HG03280 (cell line): ENCODE data around the gene VASH1.
"Not testable (repeated sequence)": the region's sequence is repeated elsewhere in the genome, so short reads cannot be mapped to it uniquely, and the experiment has no call there.

ENCODE experiments used
- ATAC-seq: cut with Tn5 transposase; IDR thresholded peaks from one replicate; pipeline ENCODE4 v1.9.1; 2021; ENCODE audit warnings: mild to moderate bottlenecking, moderate library complexity; ENCODE audit not compliant: unreplicated experiment

The VASH1 gene

DNA sequence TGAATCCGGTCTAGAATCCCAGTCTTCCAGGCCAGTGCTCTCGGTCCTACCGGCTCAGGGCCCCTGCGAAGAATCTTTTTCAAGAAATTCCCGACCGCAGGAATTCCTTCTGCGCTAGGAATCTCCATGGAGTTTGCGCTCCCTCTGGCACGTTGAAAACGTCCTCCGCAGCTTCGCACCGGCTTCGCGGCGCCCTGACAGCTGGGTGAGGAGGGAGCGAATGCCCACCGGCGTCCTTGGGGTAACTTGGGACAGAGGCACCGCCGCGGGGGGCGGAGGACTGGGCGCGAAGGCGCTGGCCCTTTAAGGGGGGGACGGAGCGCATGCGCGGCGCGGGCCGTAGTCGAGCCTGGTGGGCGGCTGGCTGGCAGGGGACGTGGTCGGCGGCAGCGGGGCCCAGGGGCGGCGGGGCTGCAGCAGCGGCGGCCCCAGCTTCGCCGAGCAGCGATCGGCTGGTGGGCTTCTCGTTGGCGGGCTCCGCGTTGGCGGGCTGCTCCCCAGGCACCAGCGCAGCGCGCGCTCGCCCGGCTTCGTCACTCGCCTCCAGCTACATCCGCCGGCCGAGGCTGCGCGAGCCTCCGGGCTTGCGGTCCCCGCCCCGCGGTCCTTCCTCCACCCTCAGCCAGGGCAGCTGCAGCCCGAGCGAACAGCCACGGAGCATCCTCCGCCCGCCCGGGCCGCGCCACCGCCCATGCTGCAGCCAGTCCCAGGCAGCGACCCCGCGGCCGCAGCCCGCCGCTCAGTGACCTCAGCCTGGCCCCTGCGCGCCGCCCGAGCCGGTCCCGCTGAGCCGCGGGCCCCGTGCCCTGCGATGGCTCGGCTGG is at the start of gene VASH1:
VASH1 (plus strand) TSS at position 333 of the 824 bp plus-strand sequence. CDS start 1,354 bp downstream, outside the sequence.
- peak; percentile 83 for ATAC-seq

DNA sequence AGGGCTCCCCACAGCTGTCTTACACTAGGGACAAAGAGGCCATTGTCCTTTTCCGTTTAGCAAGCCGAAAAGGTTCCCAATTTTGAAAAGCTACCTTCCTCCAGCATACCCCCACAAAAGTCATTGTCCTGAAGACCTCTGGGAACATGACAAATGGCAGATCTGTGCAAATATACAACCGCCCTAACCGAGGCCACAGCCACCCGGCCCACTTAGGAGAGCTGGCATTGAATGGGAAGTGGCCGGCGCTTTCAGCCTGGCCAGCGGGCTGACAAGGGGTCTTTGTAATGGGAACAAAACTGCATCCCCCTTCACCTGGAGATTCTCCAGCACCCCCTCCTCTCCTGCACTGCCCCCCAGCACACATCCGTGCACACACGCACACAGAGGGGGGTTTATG is 48.1 kb upstream of the VASH1 start:
- no peak for ATAC-seq

DNA sequence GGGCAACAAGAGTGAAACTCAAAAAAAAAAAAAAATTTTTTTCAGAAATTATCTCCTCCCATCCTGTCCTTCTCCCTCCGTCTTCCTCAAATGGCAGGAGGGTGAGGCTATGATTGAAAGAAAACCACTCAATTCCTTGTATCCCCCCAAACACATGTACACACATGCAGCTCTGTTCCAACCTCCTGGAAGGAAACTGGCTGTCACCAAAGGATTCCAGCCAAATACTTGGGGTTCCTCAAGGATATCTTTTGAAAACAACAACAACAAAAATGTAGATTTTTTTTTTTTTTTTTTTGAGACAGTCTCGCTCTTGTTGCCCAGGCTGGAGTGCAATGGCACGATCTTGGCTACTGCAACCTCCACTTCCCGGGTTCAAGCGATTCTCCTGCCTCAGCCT is 46.8 kb upstream of the VASH1 start:
- no peak for ATAC-seq

DNA sequence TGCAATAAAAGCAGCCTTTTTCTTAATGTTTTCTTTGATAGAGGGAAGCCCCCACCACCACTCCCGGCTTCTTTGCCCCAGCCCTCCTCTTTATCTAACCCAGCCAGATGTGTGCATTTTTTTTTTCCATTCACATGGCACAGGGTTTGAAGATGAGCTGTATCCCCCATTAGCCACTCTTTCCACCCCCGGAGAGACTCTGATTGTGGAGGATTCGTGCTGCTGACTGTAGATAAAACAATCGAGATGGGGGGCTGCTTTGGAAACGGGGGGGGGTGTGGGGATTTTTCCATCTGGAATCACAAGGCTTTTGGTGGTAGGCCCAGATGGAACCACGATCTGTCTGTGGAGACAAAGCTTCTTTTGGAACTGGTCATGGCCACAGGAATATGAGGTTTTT is 46.2 kb upstream of the VASH1 start:
- no peak for ATAC-seq

DNA sequence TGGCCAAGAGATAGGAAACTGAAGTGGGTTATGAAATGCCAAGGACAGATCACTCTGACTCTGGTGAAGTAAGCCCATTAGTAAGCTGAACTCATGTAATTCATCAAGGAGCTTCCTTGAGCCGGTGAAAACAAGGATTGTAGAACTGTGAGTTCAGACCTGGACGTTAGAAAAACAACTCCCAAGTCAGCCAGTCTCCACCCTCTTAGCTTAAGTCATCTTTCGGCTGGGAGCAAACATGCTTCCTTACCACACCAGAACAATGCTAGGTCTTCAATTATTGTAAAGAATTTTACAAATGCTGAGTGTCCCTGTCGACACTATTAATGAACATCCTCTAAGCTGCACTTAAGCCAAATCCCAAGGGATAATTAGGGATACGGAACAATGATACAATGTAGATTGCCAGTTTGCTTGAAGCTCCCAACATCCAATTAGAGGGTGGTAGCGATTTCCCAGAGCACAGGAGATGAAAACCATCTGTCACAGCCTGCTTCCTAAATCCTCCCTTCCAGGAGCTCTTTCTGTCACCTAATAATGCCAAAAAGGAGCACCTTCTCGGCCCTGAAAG is 45.7 kb upstream of the VASH1 start:
- no peak for ATAC-seq

DNA sequence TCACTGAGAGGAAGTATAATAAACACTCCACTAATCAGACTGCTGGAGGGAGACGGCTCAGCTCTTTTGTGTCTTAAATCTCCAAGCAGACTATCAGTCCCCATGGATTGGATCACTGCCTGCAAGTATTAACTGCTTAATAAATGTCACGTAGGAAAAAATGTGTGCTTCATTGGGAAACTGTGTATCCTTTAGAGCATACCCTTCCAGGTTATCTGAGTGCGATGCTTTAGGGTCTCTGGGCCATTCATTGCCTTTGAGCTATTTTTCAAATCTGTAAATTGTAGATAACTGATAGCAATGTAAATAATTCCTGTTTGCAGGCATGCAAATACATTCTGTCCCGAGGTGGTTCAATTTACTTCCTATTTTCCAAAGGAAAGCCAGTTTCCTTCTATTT is 45.0 kb upstream of the VASH1 start:
- no peak for ATAC-seq

DNA sequence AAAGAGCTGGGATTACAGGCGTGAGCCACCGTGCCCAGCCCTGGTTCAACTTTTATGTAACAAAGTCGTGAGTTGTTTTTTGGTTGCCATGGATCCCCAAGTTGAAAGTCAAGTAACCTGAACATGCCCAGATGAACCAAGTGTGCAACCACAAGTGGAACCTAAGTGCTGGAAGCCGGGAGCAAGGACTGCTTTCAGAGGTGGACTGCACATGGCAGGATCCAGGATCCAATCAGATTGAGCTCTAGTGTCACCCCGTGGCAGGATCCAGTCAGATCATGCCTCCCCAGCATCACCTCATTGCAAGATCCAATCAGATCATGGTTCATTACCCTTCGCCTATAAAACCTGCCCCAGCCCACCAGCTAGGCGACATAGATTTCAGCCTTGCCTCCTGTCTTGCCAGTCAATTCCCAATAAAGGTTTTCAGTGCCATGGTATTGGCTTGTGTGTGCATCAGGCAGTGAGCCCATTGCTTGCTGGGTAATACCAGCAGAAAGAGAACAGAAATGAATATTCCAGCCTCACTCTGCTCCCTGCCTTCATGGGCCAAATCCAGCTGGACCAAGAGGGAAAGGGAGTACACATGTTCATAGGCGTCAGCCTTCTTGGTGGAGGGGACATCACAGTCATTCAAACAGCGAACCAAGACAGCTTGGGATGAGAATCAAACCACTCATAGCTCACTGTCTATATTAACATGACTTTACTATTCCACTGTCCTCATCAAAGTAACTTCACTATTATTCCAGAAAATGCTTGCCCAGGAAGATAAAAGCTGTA is 43.6 kb upstream of the VASH1 start:
- ATAC-seq, result no peak

DNA sequence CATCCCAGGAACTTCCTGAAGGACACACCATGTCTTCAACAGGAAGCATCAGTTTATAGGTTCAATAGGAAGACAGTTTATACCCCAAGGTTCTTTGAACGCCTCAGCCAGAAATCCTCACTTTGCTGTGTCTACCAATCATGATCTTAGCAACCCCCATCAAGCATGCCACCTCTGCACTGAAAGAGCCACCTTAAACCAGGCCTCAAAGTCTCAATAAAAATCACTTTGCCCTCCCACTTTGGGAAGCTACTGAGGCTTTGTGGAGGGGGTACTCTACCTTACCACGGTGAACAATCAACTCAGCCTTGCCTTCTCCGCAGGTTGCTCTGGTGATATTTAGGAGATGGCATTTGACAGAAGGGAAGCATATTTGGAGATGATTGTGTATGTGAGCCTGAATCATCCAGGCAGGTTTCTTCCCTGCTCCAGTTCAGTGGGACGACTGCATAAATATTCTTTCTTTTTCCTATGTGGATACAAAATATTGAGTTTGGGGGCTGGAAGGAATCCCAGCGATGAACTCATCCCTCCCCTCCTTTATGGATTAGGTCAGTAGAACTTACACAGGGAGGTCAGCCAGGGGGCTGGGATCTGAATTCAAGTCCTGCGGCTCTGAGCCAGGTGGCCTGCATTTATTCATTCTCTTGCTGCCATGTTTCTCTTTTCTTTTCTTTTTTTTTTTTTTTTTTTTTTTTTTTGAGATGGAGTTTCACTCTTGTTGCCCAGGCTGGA is 42.8 kb upstream of the VASH1 start:
- ATAC-seq, result no peak

DNA sequence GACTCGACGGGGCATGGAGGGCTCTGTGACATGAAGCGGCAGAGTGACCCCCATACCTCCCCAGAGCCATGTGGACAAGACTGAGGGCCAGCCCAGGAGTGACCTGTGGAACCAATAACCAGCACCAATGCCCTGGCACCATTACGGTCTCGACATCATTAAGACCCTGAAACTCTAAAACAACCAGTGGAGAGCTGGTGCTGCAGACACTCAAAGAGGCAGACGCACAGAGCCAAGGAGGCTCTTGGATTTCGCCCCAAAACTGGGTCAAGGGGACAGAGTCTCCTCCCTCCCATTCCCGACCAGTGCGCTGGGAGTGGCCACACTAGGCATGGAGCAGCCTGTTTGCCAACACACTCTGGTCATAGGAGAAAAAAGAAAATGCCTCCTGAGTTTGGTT is 41.6 kb upstream of the VASH1 start:
- no peak for ATAC-seq

DNA sequence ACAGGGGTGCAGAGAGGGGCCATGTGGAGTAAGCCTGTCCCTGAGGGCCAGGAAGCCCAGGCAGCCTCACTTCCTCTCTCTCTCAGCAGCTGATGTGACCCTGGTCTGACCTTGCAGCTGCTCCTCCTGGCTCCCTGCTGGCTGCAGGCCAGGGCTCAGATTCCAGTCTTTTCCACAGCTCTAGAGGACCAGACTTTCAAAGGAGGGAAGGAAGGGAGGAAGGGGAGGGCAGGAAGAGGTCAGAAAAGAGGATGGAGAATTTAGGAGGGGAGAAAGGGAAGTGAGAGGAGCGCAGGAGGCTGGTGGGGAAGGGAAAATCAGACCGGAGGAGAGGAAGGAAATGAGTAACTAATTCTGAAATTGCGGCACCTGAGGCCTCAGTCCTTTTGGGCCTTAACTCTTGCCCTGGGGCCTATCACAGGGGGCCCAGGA is 40.9 kb upstream of the VASH1 start:
- no peak for ATAC-seq

DNA sequence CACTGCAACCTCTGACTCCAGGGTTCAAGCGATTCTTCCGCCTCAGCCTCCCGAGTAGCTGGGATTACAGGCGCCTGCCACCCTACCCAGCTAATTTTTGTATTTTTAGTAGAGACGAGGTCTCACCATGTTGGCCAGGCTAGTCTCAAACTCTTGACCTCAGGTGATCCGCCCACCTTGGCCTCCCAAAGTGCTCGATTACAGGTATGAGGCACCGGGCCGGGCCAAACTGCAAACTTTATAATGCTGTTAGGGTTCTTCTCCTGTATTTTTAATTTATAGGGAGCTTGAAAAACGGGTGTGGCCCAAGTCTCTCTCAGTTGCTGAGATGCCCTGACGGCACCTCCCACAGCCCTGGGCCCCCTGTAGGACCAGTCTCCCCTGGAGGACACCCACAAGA is 39.8 kb upstream of the VASH1 start:
- ATAC-seq, result not testable (repeated sequence)

DNA sequence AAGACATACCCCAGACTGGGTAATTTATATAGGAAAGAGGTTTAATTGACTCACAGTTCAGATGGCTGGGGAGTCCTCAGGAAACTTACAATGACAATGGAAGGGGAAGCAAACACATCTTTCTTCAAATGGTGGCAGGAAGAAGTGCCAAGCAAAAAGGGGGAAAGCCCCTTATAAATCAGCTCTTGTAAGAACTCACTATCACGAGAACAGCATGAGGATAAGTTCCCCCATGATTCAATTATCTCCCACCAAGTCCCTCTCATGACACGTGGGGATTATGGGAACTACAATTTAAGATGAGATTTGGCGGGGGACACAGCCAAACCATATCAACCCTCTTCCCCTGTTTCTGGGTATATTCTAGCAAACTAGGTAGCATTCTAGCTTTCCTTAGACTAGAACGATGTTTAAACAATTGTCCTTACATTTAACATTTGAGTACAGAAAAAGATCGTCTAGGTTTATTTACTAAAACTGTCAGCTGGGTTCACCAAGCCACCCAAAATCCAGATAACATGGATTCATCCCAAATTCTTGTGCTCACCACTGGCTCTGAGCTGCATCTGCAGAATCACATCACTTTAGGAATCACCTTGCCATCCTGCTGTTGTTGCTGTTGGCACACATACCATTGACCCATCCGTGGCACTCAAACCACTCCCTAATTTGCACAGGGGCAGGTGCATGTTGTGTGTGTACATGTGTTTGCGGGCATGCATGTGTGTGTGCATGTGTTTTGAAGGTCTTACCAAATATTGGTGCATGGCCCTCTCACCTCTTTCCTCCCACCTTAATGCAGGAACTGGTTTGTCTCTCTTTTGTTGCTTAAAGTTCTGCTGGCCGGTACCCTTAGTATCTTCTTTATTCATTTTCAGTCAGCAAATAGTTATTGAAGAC is 36.4 kb upstream of the VASH1 start:
- ATAC-seq, result no peak

DNA sequence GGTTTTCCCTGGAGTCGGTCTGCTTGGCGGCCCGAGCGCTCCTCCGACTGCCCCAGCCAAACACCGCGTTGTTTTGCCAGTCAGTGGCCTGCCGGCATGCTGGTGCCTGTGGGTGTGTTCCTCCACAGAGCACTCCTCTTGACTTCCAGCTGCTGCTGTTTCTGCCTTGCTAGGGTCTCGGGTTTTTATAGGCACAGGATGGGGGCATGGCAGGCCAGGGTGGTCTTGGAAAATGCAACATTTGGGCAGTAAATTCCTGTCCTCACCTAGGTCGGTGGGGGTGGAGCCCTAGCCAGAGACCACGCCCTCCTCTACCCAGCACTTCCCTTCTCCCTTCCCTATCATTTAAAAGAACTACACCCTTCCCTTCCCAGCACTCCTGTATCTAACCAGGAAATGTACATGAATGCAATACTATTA is 34.7 kb upstream of the VASH1 start:
- ATAC-seq, result no peak

DNA sequence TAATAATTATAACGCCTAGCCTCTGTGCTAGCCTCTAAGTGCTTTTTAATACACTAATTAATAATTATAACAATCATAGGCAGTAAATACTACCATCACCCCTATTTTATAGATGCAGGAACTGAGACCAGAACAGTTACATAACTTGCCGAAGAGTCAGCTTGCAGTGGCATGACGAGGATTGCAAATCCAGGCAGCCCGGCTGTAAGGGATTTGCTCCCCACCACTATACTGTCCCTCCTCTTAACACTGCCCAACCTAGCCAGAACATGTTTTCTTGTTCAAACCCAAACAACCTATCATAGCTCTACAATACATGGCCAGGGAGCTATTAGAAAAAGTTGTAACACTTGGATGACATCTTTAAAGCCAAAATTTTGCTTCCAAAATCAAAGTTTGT is 33.9 kb upstream of the VASH1 start:
- no peak for ATAC-seq

DNA sequence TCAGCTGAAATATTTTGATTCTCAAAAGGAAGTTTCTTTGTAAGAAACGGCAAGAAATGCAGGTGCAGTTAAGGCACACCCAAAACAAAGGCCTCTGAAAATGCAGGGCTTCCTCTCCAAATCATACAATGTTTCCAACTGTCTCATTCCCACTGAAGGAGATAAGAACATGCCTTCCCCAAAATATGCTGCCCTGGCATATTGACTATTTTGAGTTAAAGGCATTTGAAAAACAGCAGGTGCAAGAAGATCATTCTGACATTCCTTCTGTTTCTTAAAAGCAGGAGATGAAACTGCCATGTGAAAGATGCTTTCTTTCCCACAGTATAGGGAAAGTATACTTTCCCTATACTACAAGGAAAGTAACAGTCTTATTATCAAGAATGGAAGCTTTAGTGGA is 33.4 kb upstream of the VASH1 start:
- no peak for ATAC-seq

DNA sequence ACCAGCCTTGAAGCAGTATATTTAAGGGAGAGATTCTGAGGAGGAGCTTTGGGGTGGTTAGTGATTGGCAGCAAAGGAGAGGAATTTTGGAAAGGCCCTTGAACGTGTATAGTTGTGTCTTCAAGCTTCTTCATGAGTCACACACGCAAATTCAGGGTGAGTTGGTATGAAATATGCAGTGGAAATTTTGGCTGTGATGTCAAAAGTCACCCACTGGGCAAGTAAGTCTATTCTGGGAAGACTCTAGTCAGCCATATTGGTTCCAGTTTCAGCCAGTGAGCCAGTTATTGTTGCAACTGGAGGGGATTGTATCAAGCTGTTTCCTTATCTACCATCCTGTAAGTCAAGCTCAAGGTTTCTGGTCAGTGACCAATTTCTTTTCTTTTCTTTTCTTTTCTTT is 32.0 kb upstream of the VASH1 start:
- no peak for ATAC-seq

DNA sequence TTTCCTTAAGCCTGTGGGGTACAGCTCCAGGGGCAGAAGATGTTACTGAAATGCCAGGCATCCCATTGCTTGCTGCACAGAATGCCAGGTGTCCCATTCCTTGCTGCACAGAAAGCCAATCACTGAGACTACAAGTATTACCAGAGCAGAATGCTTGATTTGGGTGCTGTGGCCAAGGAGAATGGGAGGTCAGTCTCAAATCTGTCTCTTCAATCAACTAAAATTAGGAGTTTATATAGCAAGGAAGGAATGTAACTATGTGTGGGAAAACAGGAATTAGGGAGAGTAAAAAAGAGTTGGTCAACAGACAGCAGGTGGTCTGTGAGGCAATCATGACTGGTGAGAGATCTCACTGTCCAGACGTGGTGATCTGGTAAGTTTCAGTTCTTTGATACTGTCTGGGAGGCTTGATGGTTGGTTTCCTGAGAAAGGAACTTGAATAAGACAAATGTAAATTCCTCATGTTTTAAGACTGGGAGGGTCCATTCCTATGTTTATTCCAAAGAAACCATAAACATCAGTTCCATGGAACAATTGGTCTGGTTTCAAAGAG is 31.2 kb upstream of the VASH1 start:
- no peak for ATAC-seq

DNA sequence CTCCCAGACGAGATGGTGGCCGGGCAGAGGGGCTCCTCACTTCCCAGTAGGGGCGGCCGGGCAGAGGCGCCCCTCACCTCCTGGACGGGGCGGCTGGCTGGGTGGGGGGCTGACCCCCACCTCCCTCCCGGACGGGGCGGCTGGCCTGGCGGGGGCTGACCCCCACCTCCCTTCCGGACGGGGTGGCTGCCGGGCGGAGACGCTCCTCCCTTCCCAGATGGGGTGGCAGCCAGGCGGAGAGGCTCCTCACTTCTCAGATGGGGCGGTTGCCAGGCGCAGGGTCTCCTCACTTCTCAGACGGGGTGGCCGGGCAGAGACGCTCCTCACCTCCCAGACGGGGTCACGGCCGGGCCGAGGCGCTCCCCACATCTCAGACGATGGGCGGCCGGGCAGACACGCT is 26.8 kb upstream of the VASH1 start:
- not testable (repeated sequence) for ATAC-seq

DNA sequence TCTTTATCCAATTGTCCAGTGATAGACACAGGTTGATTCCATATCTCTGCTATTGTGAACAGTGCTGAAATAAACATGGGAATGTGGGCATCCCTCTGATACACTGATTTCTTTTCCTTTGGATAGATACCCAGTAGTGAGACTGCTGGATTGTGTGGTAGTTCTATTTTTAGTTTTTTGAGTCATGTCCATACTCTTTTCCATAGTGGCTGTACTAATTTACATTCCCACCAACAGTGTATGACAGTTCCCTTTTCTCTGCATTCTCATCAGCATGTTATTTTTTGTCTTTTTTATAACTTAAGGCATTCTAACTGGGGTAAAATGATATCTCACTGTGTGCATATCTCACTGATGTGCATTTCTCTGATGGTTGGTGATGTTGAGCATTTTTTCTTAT is 24.8 kb upstream of the VASH1 start:
- ATAC-seq, result no peak

DNA sequence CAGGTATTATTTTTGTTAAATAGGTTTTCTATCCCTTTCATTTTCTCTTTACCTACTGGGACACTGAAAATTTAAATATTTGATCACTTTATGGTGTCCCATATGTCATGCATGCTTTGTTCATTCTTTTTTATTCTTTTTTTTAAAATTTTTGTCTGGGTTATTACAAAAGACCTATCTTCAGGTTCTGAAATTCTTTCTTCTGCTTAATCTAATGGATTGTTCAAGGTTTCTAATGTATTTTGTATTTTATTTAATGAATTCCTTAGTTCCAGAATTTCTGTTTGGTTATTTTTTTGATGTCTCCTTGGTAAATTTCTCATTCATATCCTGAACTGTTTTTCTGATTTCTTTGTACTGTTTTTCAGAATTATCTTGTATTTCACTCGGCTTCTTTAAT is 20.2 kb upstream of the VASH1 start:
- ATAC-seq, result no peak
